MCF 10A (cell line): ENCODE results near the gene UBR7. TPM values are rescaled to one million over a fixed set of nuclear protein-coding genes. Genes with fewer than 3 reads are reported as not detected.
"Not testable (repeated sequence)": the region's sequence is repeated elsewhere in the genome, so short reads cannot be mapped to it uniquely, and the experiment has no call there.

Experiments
- BruUV-seq: library from RNA; stranded (reverse); fragments of 400-500 nt; replicated peaks from 2 replicates; lab custom pipeline; 2021; lab: Mats Ljungman, UMichigan
- CTCF ChIA-PET: fragments of 300-600 bp; sonication (Branson Sonifier 250); formaldehyde crosslinking; extraction: SDS; loops from one replicate; lab custom pipeline; 2021; ENCODE audit warnings: antibody characterized with exemption, inconsistent platforms; lab: Yijun Ruan, JAX
- POLR2A ChIA-PET: fragments of 300-600, 350-650 bp; sonication (Branson Sonifier 250); formaldehyde crosslinking; extraction: SDS; loops from one replicate; lab custom pipeline; 2020; ENCODE audit warnings: antibody characterized with exemption, inconsistent platforms; lab: Yijun Ruan, JAX
- DNase-seq: peaks from one replicate; pipeline ENCODE4 v3.0.0-alpha.2; 2018; ENCODE audit not compliant: unreplicated experiment
- H3K27ac Mint-ChIP-seq: one replicate; pipeline ENCODE4 v1.8.0; 2022; ENCODE audit warnings: mild to moderate bottlenecking, low read depth, mixed read lengths; ENCODE audit not compliant: unreplicated experiment
- H3K27me3 Mint-ChIP-seq: one replicate; pipeline ENCODE4 v1.8.0; 2022; ENCODE audit warnings: mixed read lengths; ENCODE audit not compliant: insufficient read depth, unreplicated experiment
- H3K36me3 Mint-ChIP-seq: one replicate; pipeline ENCODE4 v1.8.0; 2022; ENCODE audit warnings: mild to moderate bottlenecking, moderate library complexity, mixed read lengths; ENCODE audit not compliant: insufficient read depth, unreplicated experiment
- H3K4me1 Mint-ChIP-seq: one replicate; pipeline ENCODE4 v1.8.0; 2022; ENCODE audit warnings: mixed read lengths; ENCODE audit not compliant: insufficient read depth, unreplicated experiment
- H3K4me3 Mint-ChIP-seq: one replicate; pipeline ENCODE4 v1.8.0; 2022; ENCODE audit warnings: mild to moderate bottlenecking, moderate library complexity, mixed read lengths; ENCODE audit not compliant: unreplicated experiment
- H3K9me3 Mint-ChIP-seq: one replicate; pipeline ENCODE4 v1.8.0; 2022; ENCODE audit warnings: mixed read lengths; ENCODE audit not compliant: unreplicated experiment
- CTCF ChIP-seq: fragments of 200-600 bp; IDR thresholded peaks from one replicate; pipeline ENCODE4 v1.8.0; 2022; ENCODE audit warnings: antibody characterized with exemption, mild to moderate bottlenecking; ENCODE audit not compliant: unreplicated experiment
- intact Hi-C: fragments of 100-400 bp; cut with micrococcal nuclease; formaldehyde crosslinking; loops from 2 replicates; pipeline ENCODE4 v1.14.1; 2022
- total RNA-seq: library from RNA; stranded (reverse); gene quantifications from 2 replicates; pipeline ENCODE4 v1.2.3, GENCODE V29; 2022

UBR7 gene
- total RNA-seq, 1 experiment from 2014 or later: 12.7 TPM

DNA sequence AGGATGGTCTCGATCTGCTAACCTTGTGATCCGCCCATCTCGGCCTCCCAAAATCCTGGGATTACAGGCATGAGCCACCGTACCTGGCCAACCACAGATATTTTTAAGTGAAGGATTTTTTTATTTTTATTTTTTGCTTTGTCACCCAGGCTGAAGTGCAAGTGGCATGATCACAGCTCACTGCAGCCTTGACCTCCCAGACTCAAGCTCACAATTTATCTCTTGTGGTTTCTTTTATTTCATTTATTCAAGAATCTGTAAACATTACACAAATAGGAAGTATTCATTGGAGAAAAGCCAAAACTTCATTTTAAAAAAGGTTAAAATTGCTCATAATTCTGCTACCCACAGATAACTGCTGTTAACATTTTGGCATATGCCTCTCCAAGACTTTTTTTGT, 35.7 kb upstream of the UBR7 start:
- DNase-seq: no peak
- ChIA-PET POLR2A (no interaction called here), CTCF (interaction anchor here (1.6 kb wide), 1 partner anchor 8 kb away, joined by 5 read pairs; no protein-coding TSS in a partner anchor)
- TF ChIP-seq CTCF: no peak
- H3K4me1 Mint-ChIP-seq: no peaks in the 10 kb centered on the region
- H3K27ac Mint-ChIP-seq: no peak overlapping the region
- H3K9me3 Mint-ChIP-seq: no peaks in the 10 kb centered on the region
- no peaks in the 10 kb centered on the region for H3K27me3 Mint-ChIP-seq
- intact Hi-C loops: no loop called here
- H3K36me3 Mint-ChIP-seq: no peaks in the 10 kb centered on the region
- no TSS peak for BruUV-seq
- H3K4me3 Mint-ChIP-seq: no peak overlapping the region

DNA sequence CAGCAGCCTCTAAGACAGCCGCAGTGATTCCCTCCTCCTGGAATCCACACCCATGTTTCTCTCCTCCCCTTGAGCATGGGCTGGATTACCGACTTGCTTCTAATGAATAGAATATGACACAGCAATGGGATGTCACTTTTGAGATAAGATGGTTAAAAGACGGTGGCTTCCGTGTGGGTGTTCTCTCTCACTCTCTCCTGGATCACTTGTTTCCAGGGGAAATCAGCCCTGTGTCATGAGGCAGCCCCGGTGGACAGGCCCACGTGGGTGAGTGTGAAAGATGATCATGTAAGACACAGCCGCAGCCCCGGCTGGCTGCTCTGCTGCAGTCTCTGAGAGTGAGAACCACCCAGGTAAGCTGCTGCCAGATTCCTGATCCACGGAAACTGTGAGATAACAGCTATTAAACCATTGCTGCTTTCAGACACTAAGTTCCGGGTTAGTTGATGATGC, 33.1 kb upstream of the UBR7 start:
- CTCF ChIA-PET: interaction anchor here (0.8 to 8.0 kb wide), 7 partner anchors 11 to 222 kb away, joined by 3 to 61 read pairs (median 5); partner anchors contain the start of genes ITPK1, LYSET and MOAP1
- Mint-ChIP-seq H3K4me1 (no peaks in the 10 kb centered on the region), H3K4me3 (no peak overlapping the region), H3K9me3 (no peaks in the 10 kb centered on the region), H3K36me3 (no peaks in the 10 kb centered on the region), H3K27me3 (no peaks in the 10 kb centered on the region), H3K27ac (no peak overlapping the region)
- BruUV-seq: no TSS peak
- POLR2A ChIA-PET: interaction anchor here (0.5 to 3.0 kb wide), 3 partner anchors 10 to 110 kb away, joined by 3 to 13 read pairs (median 3); partner anchors contain the start of genes LYSET and MOAP1
- TF ChIP-seq CTCF: no peak
- intact Hi-C loops: no loop called here
- no peak for DNase-seq

- H3K4me3 Mint-ChIP-seq, H3K4me1 Mint-ChIP-seq, H3K27ac Mint-ChIP-seq, H3K36me3 Mint-ChIP-seq, H3K9me3 Mint-ChIP-seq, H3K27me3 Mint-ChIP-seq, BruUV-seq: not testable (repeated sequence)
- peak; percentile 45 for DNase-seq
- POLR2A ChIA-PET: interaction anchor here (0.5 to 3.0 kb wide), 3 partner anchors 9 to 327 kb away, joined by 3 to 13 read pairs (median 3); partner anchors contain the start of genes LYSET and MOAP1
- CTCF ChIA-PET: interaction anchor here (0.5 to 8.0 kb wide), 8 partner anchors 10 to 257 kb away, joined by 3 to 61 read pairs (median 5); partner anchors contain the start of genes ITPK1, LYSET and MOAP1
- intact Hi-C loops: loop anchor here (5.0 kb wide), 1 partner anchor 292 kb away; no protein-coding TSS in a partner anchor
Measured at GRCh38 chr14:93174731-93175130, 32.3 kb upstream of the UBR7 start.

DNA sequence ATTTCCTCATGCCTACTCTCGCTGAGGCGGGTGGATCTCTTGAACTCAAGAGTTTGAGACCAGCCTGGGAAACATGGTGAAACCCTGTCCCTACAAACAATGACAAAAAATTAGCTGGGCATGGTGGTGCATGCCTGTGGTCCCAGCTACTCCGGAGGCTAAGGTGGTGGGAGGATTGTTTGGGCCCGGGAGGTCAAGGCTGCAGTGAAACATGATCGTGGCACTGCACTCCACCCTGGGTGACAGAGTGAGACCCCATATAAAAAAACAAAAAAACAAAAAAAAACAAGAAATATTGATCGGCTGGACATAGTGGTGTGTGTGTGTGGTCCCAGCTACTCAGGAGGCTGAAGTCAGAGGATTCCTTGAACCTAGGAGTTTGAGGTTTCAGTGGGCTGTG, 31.6 kb upstream of the UBR7 start:
- CTCF ChIA-PET: interaction anchor here (0.6 to 8.0 kb wide), 11 partner anchors 8 to 295 kb away, joined by 3 to 61 read pairs (median 5); partner anchors contain the start of genes ITPK1, LYSET and MOAP1
- BruUV-seq: no TSS peak
- H3K9me3 Mint-ChIP-seq: no peaks in the 10 kb centered on the region
- no peak overlapping the region for H3K27ac Mint-ChIP-seq
- POLR2A ChIA-PET: interaction anchor here (3.0 kb wide), 1 partner anchor 9 kb away, joined by 13 read pairs; the partner anchor contains the start of genes LYSET and MOAP1
- no peak overlapping the region for H3K4me3 Mint-ChIP-seq
- H3K4me1 Mint-ChIP-seq: no peaks in the 10 kb centered on the region
- intact Hi-C loops: loop anchor here (5.0 kb wide), 1 partner anchor 293 kb away; no protein-coding TSS in a partner anchor
- no peak for TF ChIP-seq CTCF
- H3K36me3 Mint-ChIP-seq: no peaks in the 10 kb centered on the region
- DNase-seq: no peak
- no peaks in the 10 kb centered on the region for H3K27me3 Mint-ChIP-seq
